Epithelial cell of alveolus of lung (primary cell): Measurements from ENCODE around the gene MYOD1. TPM values are rescaled to one million over a fixed set of nuclear protein-coding genes. Genes with fewer than 3 reads are reported as not detected.

ENCODE experiments used
- total RNA-seq: library from RNA; depleted of rRNA; stranded (reverse); fragments of >200 nt; gene quantifications from 2 replicates; pipeline ENCODE4 v1.2.1, GENCODE V29; 2015

MYOD1 gene
- 5.3 TPM in 1 of 2 replicates, not detected in the other for total RNA-seq

GRCh38 chr11:17719028-17719937, at the start of gene MYOD1:
MYOD1 (plus strand) TSS chr11:17719571; CDS start chr11:17719783, 212 bp downstream.

GRCh38 chr11:17734418-17734911, 15.1 kb downstream of the MYOD1 start, which contains the start of gene KCNC1:
KCNC1 (plus strand) TSS chr11:17734781; CDS start chr11:17736003, 1,222 bp downstream.

Other genes starting within 250 kb of the MYOD1 start
- gene ABCC8, start 242.7 kb upstream of the MYOD1 start, total RNA-seq: not detected in 2 replicates
- not detected in 2 replicates for gene USH1C, start 175.2 kb upstream of the MYOD1 start, total RNA-seq
- not detected in 2 replicates for gene OTOG, start 172.3 kb upstream of the MYOD1 start, total RNA-seq
- 0.08 TPM in 1 of 2 replicates, not detected in the other for gene KCNC1, start 15.2 kb downstream of the MYOD1 start, total RNA-seq